Vagina (tissue), 2 donors: ENCODE results near the gene TBC1D16.

Source experiments
- POLR2A ChIP-seq, 2 donors: fragments of 450-650 bp; IDR thresholded peaks; one replicate each; pipeline ENCODE4 v1.6.1; 2017; ENCODE audit warnings: antibody characterized with exemption in 2 of 2, mild to moderate bottlenecking in 2 of 2, moderate library complexity in 2 of 2
- TF ChIP-seq, protein P1 (sequence below), 3 experiments: fragments of 450-650 bp in 2 of 3; fragments of 200-600 bp in 1 of 3; sonication (generic) in 1 of 3; IDR thresholded peaks; one replicate each; pipeline ENCODE4 v1.5.1; 2017 to 2019; ENCODE audit warnings: antibody characterized with exemption in 3 of 3, mild to moderate bottlenecking in 2 of 3, moderate library complexity in 2 of 3

DNA sequence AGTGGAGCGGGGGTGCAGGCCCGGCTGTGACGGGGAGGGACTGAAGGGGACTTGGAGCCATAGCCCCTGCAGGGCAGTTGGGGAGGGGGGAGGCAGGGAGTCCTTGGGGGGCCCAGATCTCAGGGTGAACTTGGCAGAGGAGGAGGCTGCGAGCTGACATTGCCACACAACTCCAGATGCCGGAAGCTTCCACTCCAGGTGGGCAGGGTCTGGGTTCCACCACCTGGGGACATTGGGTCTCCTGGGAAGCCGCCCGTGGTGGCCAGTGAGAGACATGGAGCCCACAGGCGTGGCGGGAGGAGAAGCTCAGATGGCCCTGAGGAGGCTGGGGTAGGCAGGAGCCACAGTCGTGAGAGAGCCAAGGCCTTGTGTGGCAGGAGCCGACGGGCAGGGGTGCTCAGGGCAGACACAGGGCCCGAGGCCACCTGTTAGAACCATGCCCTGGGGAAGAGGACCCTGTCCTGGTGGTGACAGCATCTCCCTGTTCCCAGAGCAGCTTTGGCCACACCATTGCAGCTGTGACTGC, 47.5 kb upstream of the TBC1D16 start:
- TF ChIP-seq, protein P1, sequence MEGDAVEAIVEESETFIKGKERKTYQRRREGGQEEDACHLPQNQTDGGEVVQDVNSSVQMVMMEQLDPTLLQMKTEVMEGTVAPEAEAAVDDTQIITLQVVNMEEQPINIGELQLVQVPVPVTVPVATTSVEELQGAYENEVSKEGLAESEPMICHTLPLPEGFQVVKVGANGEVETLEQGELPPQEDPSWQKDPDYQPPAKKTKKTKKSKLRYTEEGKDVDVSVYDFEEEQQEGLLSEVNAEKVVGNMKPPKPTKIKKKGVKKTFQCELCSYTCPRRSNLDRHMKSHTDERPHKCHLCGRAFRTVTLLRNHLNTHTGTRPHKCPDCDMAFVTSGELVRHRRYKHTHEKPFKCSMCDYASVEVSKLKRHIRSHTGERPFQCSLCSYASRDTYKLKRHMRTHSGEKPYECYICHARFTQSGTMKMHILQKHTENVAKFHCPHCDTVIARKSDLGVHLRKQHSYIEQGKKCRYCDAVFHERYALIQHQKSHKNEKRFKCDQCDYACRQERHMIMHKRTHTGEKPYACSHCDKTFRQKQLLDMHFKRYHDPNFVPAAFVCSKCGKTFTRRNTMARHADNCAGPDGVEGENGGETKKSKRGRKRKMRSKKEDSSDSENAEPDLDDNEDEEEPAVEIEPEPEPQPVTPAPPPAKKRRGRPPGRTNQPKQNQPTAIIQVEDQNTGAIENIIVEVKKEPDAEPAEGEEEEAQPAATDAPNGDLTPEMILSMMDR (IDR thresholded peaks at IDR 0.05), result no peak
- no peak for TF ChIP-seq POLR2A (IDR thresholded peaks at IDR 0.05)
